Smooth muscle cell (in vitro differentiated cells): ENCODE results near the gene OTOA. TPM values are rescaled to one million over a fixed set of nuclear protein-coding genes. Genes with fewer than 3 reads are reported as not detected.
"Not testable (repeated sequence)": the region's sequence is repeated elsewhere in the genome, so short reads cannot be mapped to it uniquely, and the experiment has no call there.

ENCODE experiments used
- DNase-seq: peaks from one replicate; lab custom pipeline; 2025; ENCODE audit not compliant: unreplicated experiment; lab: John Stamatoyannopoulos, UW
- H2AFZ ChIP-seq: fragments of 200-600 bp; sonication (generic); 2 replicates; pipeline ENCODE4 v1.6.0; 2016; ENCODE audit warnings: antibody characterized with exemption, low read depth, mild to moderate bottlenecking
- H3F3A ChIP-seq: fragments of 200-600 bp; sonication (generic); 2 replicates; pipeline ENCODE4 v1.6.0; 2017; ENCODE audit warnings: antibody characterized with exemption, low read depth
- H3K27ac ChIP-seq: fragments of 200-600 bp; sonication (generic); 2 replicates; pipeline ENCODE4 v1.5.1; 2016; ENCODE audit warnings: low read depth, mild to moderate bottlenecking
- H3K27me3 ChIP-seq: fragments of 200-600 bp; sonication (generic); 2 replicates; pipeline ENCODE4 v1.6.1; 2016; ENCODE audit warnings: low read depth, mild to moderate bottlenecking
- H3K36me3 ChIP-seq: fragments of 200-600 bp; sonication (generic); 2 replicates; pipeline ENCODE4 v1.5.1; 2016; ENCODE audit warnings: low read depth
- H3K4me1 ChIP-seq: fragments of 200-600 bp; sonication (generic); 2 replicates; pipeline ENCODE4 v1.5.1; 2016; ENCODE audit warnings: low read depth
- H3K4me2 ChIP-seq: fragments of 200-600 bp; sonication (generic); 2 replicates; pipeline ENCODE4 v1.6.0; 2016; ENCODE audit warnings: mild to moderate bottlenecking
- H3K4me3 ChIP-seq: fragments of 200-600 bp; sonication (generic); 2 replicates; pipeline ENCODE4 v1.5.1; 2016; ENCODE audit warnings: mild to moderate bottlenecking
- H3K79me2 ChIP-seq: fragments of 200-600 bp; sonication (generic); 2 replicates; pipeline ENCODE4 v1.6.0; 2016; ENCODE audit warnings: low read depth, mild to moderate bottlenecking
- H3K9ac ChIP-seq: fragments of 200-600 bp; sonication (generic); 2 replicates; pipeline ENCODE4 v1.6.0; 2016; ENCODE audit warnings: low read depth
- H3K9me3 ChIP-seq: fragments of 200-600 bp; sonication (generic); replicated peaks from 2 replicates; pipeline ENCODE4 v1.5.1; 2016; ENCODE audit warnings: low read depth
- H4K20me1 ChIP-seq: fragments of 200-600 bp; sonication (generic); 2 replicates; pipeline ENCODE4 v1.6.0; 2016; ENCODE audit warnings: low read depth
- WGBS: methylation state at CpG from one replicate; pipeline ENCODE4 v1.1.7; 2016; ENCODE audit warnings: low lambda C conversion rate; 5-methylcytosine and 5-hydroxymethylcytosine counted together
- polyA plus RNA-seq: library from polyadenylated mRNA; unstranded; fragments of >200 nt; fragmentation: Nextera tagmentation; extraction: Ambion mirVana; gene quantifications from 2 replicates; pipeline ENCODE4 v1.2.1, GENCODE V29; 2016
- total RNA-seq: library from RNA; depleted of rRNA; stranded (reverse); fragments of >200 nt; gene quantifications from 2 replicates; pipeline ENCODE4 v1.2.3, GENCODE V29; 2014
- TF ChIP-seq, protein P1 (sequence below): fragments of 200-600 bp; sonication (generic); IDR thresholded peaks from 2 replicates; pipeline ENCODE4 v1.5.1; 2017; ENCODE audit warnings: borderline replicate concordance, mild to moderate bottlenecking, antibody characterized with exemption; ENCODE audit not compliant: insufficient read depth, poor library complexity, severe bottlenecking

OTOA gene
- total and polyA plus RNA-seq, 2 experiments from 2014 or later, result not detected

DNA sequence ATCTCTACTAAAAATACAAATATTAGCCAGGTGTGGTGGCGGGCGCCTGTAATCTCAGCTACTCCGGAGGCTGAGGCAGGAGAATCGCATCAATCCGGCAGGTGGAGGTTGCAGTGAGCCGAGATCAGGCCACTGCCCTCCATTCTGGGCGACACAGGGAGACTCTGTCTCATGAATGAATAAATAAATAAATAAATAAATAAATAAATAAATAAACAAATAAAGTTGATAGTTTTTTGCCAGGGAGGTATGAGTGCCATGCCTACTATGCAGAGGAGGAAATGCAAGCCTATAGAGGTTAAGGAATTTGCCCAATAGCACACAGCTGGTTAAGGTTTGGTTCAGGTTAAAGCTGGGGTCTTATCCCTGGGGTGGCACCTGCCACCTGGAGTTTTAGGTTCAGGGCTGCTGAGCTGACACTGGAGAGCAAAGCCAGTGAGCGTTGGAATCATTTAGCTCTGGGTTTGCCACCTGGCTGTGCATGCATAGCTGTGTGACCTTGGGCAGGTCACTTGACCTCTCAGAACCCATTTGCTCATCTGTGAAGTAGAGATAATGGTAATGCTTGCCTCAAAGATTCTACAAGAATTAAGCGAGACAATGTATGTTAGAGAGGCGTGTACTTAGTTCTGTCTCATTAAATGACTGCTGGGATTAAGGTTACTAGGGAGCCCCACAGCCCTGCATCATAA lies 1.2 kb downstream of the OTOA start:
- H2AFZ ChIP-seq, result no peak overlapping the region
- H3K9ac ChIP-seq, result no peak overlapping the region
- no peaks in the 10 kb centered on the region for H3K9me3 ChIP-seq
- WGBS, result 96% methylated on average over 10 of the region's 10 CpGs
- H3K36me3 ChIP-seq, result no peaks in the 10 kb centered on the region
- no peak overlapping the region for H3K4me3 ChIP-seq
- H3K27ac ChIP-seq, result no peak overlapping the region
- no peak for DNase-seq
- H4K20me1 ChIP-seq, result no peaks in the 10 kb centered on the region
- H3F3A ChIP-seq, result no peaks in the 10 kb centered on the region
- no peaks in the 10 kb centered on the region for H3K79me2 ChIP-seq
- H3K4me2 ChIP-seq, result no peak overlapping the region
- TF ChIP-seq, protein P1, sequence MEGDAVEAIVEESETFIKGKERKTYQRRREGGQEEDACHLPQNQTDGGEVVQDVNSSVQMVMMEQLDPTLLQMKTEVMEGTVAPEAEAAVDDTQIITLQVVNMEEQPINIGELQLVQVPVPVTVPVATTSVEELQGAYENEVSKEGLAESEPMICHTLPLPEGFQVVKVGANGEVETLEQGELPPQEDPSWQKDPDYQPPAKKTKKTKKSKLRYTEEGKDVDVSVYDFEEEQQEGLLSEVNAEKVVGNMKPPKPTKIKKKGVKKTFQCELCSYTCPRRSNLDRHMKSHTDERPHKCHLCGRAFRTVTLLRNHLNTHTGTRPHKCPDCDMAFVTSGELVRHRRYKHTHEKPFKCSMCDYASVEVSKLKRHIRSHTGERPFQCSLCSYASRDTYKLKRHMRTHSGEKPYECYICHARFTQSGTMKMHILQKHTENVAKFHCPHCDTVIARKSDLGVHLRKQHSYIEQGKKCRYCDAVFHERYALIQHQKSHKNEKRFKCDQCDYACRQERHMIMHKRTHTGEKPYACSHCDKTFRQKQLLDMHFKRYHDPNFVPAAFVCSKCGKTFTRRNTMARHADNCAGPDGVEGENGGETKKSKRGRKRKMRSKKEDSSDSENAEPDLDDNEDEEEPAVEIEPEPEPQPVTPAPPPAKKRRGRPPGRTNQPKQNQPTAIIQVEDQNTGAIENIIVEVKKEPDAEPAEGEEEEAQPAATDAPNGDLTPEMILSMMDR, result no peak
- H3K27me3 ChIP-seq, result peaks cover 25% of the 10 kb centered on the region
- H3K4me1 ChIP-seq, result peaks cover 10% of the 10 kb centered on the region

DNA sequence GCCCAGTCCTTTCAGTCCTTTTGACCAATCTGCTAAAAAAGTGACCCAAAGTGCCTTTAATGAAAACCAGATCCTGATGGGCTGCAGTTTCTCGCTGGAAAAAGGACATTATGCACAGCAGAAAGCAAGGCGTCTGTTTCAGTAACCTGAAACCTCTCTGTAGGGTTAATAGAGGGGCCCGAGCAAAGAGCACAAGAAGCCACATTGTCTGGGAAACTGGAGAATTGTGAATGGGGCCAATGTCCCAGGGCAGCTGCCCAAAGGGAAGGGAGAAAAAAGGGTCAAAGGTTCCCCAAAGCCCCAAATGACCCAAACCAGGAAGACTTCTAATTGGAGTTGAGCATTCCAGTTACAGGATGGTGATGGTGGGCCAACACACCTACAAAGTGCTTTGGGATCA lies 3.0 kb downstream of the OTOA start:
- Histone ChIP-seq H2AFZ (no peak overlapping the region), H3F3A (no peaks in the 10 kb centered on the region), H3K36me3 (no peaks in the 10 kb centered on the region), H3K4me1 (peaks cover 10% of the 10 kb centered on the region), H3K79me2 (no peaks in the 10 kb centered on the region), H3K27ac (no peak overlapping the region), H3K4me2 (no peak overlapping the region), H3K9ac (no peak overlapping the region), H3K4me3 (no peak overlapping the region), H3K27me3 (peaks cover 32% of the 10 kb centered on the region), H3K9me3 (no peaks in the 10 kb centered on the region), H4K20me1 (no peaks in the 10 kb centered on the region)
- TF ChIP-seq, protein P1, result no peak
- no peak for DNase-seq
- WGBS, result 15% methylated on average over 3 of the region's 3 CpGs

DNA sequence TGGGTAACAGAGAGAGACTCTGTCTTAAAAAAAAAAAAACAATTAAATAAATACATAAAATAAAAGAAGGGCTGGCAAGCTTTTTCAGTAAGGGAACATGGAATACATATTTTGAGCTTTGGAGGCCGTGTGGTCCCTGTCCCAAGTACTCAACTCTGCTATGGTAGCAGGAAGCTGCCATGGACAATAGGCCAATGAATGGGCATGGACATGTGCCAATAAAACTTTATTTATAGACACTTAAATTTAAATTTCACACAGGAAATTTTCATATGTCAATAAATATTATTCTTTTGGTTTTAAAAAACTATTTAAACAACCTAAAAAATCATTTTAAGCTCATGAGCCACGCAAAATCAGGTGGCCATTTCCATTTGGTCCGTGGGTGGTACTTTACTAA lies 3.8 kb downstream of the OTOA start:
- Histone ChIP-seq H3K27me3 (peaks cover 30% of the 10 kb centered on the region), H3K4me3 (no peak overlapping the region), H3K4me2 (no peak overlapping the region), H3K4me1 (peaks cover 10% of the 10 kb centered on the region), H3F3A (no peaks in the 10 kb centered on the region), H4K20me1 (no peaks in the 10 kb centered on the region), H3K9ac (no peak overlapping the region), H2AFZ (no peak overlapping the region), H3K36me3 (no peaks in the 10 kb centered on the region), H3K27ac (no peak overlapping the region), H3K9me3 (no peaks in the 10 kb centered on the region), H3K79me2 (no peaks in the 10 kb centered on the region)
- TF ChIP-seq, protein P1, result no peak
- DNase-seq, result no peak
- WGBS, result 92% methylated on average over 3 of the region's 3 CpGs

DNA sequence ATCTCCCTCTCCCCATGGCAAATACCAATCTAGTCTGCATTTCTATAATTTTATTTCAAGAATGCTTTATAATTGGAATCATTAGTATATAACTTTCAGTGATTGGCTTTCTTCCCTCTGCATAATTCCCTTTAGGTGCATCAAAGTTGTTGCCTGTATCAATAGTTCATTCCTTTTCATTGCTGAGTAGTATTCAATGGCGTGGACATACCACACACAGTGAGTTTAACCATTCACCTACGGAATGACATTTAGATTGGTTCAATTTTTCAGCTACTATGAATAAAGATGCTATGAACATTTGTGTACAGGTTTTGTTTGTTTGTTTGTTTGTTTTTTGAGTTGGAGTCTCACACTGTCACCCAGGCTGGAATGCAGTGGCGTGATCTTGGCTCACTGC lies 9.7 kb downstream of the OTOA start:
- H3K4me1 ChIP-seq, result no peaks in the 10 kb centered on the region
- H3K27ac ChIP-seq, result no peak overlapping the region
- no peak overlapping the region for H3K4me2 ChIP-seq
- H4K20me1 ChIP-seq, result no peaks in the 10 kb centered on the region
- no peak overlapping the region for H3K9ac ChIP-seq
- H3K9me3 ChIP-seq, result no peaks in the 10 kb centered on the region
- no peak overlapping the region for H2AFZ ChIP-seq
- H3K79me2 ChIP-seq, result no peaks in the 10 kb centered on the region
- no peak overlapping the region for H3K4me3 ChIP-seq
- no peaks in the 10 kb centered on the region for H3F3A ChIP-seq
- no peak for DNase-seq
- WGBS, result 83% methylated on average over 3 of the region's 3 CpGs
- H3K36me3 ChIP-seq, result no peaks in the 10 kb centered on the region
- TF ChIP-seq, protein P1, result no peak
- peaks cover 16% of the 10 kb centered on the region for H3K27me3 ChIP-seq

DNA sequence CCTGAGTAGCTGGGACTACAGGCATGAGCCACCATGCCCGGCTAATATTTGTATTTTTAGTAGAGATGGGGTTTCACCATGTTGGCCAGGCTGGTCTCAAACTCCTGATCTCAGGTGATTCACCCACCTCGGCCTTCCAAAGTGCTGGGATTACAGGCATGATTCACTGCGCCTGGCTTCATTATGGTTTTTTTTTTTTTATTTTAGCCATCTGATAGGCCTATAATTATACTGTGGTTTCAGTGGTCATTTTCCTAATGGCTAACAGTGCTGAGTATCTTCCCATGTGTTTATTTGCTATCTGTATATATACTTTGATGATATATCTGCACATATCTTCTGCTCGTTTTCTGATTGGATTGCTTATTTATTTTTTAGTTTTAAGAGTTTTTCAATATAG lies 10.7 kb downstream of the OTOA start:
- H3K4me2 ChIP-seq, H2AFZ ChIP-seq, H3F3A ChIP-seq, H3K9me3 ChIP-seq, H3K36me3 ChIP-seq, H3K4me1 ChIP-seq, H3K4me3 ChIP-seq, H3K27ac ChIP-seq, H4K20me1 ChIP-seq, H3K79me2 ChIP-seq, H3K9ac ChIP-seq, DNase-seq: not testable (repeated sequence)
- WGBS, result 90% methylated on average over 4 of the region's 4 CpGs
- peaks cover 16% of the 10 kb centered on the region for H3K27me3 ChIP-seq
